HS-5 (cell line): ENCODE data around the gene ABI2.
"Not testable (repeated sequence)": the region's sequence is repeated elsewhere in the genome, so short reads cannot be mapped to it uniquely, and the experiment has no call there.

ENCODE experiments used
- DNase-seq: peaks from one replicate; pipeline ENCODE4 v3.0.0-alpha.2; 2012; ENCODE audit warnings: low read depth

ABI2 gene

GRCh38 chr2:203327901-203328759 lies at the start of gene ABI2:
Gene ABI2 (plus strand): TSS chr2:203328394. CDS start chr2:203328515, 121 bp downstream.
- DNase-seq = no peak

- no peak for DNase-seq
These were observed 48.9 kb upstream of the ABI2 start for GRCh38 chr2:203279288-203279687.

GRCh38 chr2:203280428-203281064 lies 47.6 kb upstream of the ABI2 start:
- DNase-seq = no peak

GRCh38 chr2:203282101-203282500 lies 46.1 kb upstream of the ABI2 start:
- no peak for DNase-seq

GRCh38 chr2:203286532-203286931 lies 41.7 kb upstream of the ABI2 start:
- no peak for DNase-seq

GRCh38 chr2:203301667-203302066 lies 26.5 kb upstream of the ABI2 start:
- no peak for DNase-seq

- DNase-seq = not testable (repeated sequence)
These were observed 25.6 kb upstream of the ABI2 start for GRCh38 chr2:203302586-203302985.

GRCh38 chr2:203310688-203311436 lies 17.3 kb upstream of the ABI2 start:
- no peak for DNase-seq

GRCh38 chr2:203326356-203326755 lies 1.8 kb upstream of the ABI2 start:
- no peak for DNase-seq

- DNase-seq = no peak
These were observed 653 bp upstream of the ABI2 start for GRCh38 chr2:203327582-203327900.

GRCh38 chr2:203328760-203329540 lies 756 bp downstream of the ABI2 start:
- DNase-seq = no peak

- no peak for DNase-seq
These were observed 2.2 kb downstream of the ABI2 start for GRCh38 chr2:203330434-203330833.

- no peak for DNase-seq
These were observed 10.1 kb downstream of the ABI2 start for GRCh38 chr2:203338322-203338721.

- DNase-seq = no peak
These were observed 12.7 kb downstream of the ABI2 start for GRCh38 chr2:203340791-203341487.

GRCh38 chr2:203341741-203342310 lies 13.6 kb downstream of the ABI2 start:
- no peak for DNase-seq

GRCh38 chr2:203342374-203342773 lies 14.2 kb downstream of the ABI2 start:
- not testable (repeated sequence) for DNase-seq

- DNase-seq = no peak
These were observed 16.5 kb downstream of the ABI2 start for GRCh38 chr2:203344667-203345066.

- DNase-seq = no peak
These were observed 18.4 kb downstream of the ABI2 start for GRCh38 chr2:203346612-203347011.

- no peak for DNase-seq
These were observed 19.2 kb downstream of the ABI2 start for GRCh38 chr2:203347375-203347774.

- DNase-seq = no peak
These were observed 24.5 kb downstream of the ABI2 start for GRCh38 chr2:203352604-203353255.

- no peak for DNase-seq
These were observed 26.8 kb downstream of the ABI2 start for GRCh38 chr2:203354966-203355365.
